Liver (tissue), 3 donors: ENCODE data around the gene GLIPR1L2.

ENCODE experiments used
- ATF3 ChIP-seq: IDR thresholded peaks from 2 replicates; pipeline ENCODE4 v1.6.1; 2016; ENCODE audit warnings: antibody characterized with exemption
- GABPA ChIP-seq, 2 donors: IDR thresholded peaks in 1 of 2; conservative IDR thresholded peaks in 1 of 2; 2 replicates each; pipeline ENCODE4 v1.6.1; 2016; ENCODE audit warnings: antibody characterized with exemption in 2 of 2, mild to moderate bottlenecking in 1 of 2, moderate library complexity in 1 of 2
- HNF4A ChIP-seq, 2 donors: conservative IDR thresholded peaks; 2 replicates each; pipeline ENCODE4 v1.6.1; 2016; ENCODE audit warnings: antibody characterized with exemption in 2 of 2, mild to moderate bottlenecking in 2 of 2
- HNF4G ChIP-seq: IDR thresholded peaks from 2 replicates; pipeline ENCODE4 v1.6.1; 2016; ENCODE audit warnings: antibody characterized with exemption
- JUND ChIP-seq, 2 donors: IDR thresholded peaks; 2 replicates each; pipeline ENCODE4 v1.6.1; 2016; ENCODE audit warnings: antibody characterized with exemption in 2 of 2
- RAD21 ChIP-seq, 2 donors: IDR thresholded peaks; 2 replicates each; pipeline ENCODE4 v1.6.1; 2016; ENCODE audit warnings: antibody characterized with exemption in 2 of 2, mild to moderate bottlenecking in 2 of 2
- TAF1 ChIP-seq: conservative IDR thresholded peaks from 2 replicates; pipeline ENCODE4 v1.6.1; 2016; ENCODE audit warnings: antibody characterized with exemption, mild to moderate bottlenecking
- YY1 ChIP-seq: IDR thresholded peaks from 2 replicates; pipeline ENCODE4 v1.6.1; 2016; ENCODE audit warnings: antibody characterized with exemption, mild to moderate bottlenecking
- TF ChIP-seq, protein P1 (sequence below): fragments of 150-350 bp; IDR thresholded peaks from 2 replicates; pipeline ENCODE4 v1.5.1; 2017; ENCODE audit warnings: improper control_type of control experiment, low read depth, low read length; ENCODE audit not compliant: missing input control
- TF ChIP-seq, protein P2 (sequence below): IDR thresholded peaks from 2 replicates; pipeline ENCODE4 v1.6.1; 2016; ENCODE audit warnings: antibody characterized with exemption
- TF ChIP-seq, protein P3 (sequence below): IDR thresholded peaks from 2 replicates; pipeline ENCODE4 v1.6.1; 2016; ENCODE audit warnings: antibody characterized with exemption, mild to moderate bottlenecking
- donor health status: healthy.
- donor health status: healthy.

GRCh38 chr12:75364919-75365318 is 26.0 kb upstream of the GLIPR1L2 start:
- TF ChIP-seq, protein P1, sequence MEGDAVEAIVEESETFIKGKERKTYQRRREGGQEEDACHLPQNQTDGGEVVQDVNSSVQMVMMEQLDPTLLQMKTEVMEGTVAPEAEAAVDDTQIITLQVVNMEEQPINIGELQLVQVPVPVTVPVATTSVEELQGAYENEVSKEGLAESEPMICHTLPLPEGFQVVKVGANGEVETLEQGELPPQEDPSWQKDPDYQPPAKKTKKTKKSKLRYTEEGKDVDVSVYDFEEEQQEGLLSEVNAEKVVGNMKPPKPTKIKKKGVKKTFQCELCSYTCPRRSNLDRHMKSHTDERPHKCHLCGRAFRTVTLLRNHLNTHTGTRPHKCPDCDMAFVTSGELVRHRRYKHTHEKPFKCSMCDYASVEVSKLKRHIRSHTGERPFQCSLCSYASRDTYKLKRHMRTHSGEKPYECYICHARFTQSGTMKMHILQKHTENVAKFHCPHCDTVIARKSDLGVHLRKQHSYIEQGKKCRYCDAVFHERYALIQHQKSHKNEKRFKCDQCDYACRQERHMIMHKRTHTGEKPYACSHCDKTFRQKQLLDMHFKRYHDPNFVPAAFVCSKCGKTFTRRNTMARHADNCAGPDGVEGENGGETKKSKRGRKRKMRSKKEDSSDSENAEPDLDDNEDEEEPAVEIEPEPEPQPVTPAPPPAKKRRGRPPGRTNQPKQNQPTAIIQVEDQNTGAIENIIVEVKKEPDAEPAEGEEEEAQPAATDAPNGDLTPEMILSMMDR = no peak
- TF ChIP-seq, protein P2, sequence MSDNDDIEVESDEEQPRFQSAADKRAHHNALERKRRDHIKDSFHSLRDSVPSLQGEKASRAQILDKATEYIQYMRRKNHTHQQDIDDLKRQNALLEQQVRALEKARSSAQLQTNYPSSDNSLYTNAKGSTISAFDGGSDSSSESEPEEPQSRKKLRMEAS = no peak
- TF ChIP-seq HNF4G (no peak), ATF3 (no peak), TAF1 (no peak), RAD21 (IDR thresholded peaks at IDR 0.05) (no peak), JUND (IDR thresholded peaks at IDR 0.05) (no peak), HNF4A (conservative IDR thresholded peaks at IDR 0.05) (no peak), YY1 (no peak), GABPA (IDR thresholded peaks at IDR 0.05 in 1 of 2, conservative IDR thresholded peaks at IDR 0.05 in 1 of 2) (no peak)
- TF ChIP-seq, protein P3, sequence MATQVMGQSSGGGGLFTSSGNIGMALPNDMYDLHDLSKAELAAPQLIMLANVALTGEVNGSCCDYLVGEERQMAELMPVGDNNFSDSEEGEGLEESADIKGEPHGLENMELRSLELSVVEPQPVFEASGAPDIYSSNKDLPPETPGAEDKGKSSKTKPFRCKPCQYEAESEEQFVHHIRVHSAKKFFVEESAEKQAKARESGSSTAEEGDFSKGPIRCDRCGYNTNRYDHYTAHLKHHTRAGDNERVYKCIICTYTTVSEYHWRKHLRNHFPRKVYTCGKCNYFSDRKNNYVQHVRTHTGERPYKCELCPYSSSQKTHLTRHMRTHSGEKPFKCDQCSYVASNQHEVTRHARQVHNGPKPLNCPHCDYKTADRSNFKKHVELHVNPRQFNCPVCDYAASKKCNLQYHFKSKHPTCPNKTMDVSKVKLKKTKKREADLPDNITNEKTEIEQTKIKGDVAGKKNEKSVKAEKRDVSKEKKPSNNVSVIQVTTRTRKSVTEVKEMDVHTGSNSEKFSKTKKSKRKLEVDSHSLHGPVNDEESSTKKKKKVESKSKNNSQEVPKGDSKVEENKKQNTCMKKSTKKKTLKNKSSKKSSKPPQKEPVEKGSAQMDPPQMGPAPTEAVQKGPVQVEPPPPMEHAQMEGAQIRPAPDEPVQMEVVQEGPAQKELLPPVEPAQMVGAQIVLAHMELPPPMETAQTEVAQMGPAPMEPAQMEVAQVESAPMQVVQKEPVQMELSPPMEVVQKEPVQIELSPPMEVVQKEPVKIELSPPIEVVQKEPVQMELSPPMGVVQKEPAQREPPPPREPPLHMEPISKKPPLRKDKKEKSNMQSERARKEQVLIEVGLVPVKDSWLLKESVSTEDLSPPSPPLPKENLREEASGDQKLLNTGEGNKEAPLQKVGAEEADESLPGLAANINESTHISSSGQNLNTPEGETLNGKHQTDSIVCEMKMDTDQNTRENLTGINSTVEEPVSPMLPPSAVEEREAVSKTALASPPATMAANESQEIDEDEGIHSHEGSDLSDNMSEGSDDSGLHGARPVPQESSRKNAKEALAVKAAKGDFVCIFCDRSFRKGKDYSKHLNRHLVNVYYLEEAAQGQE = no peak
